T-helper 22 cell (primary cell): ENCODE measurements around the gene ARL4A.
"Not testable (repeated sequence)": the region's sequence is repeated elsewhere in the genome, so short reads cannot be mapped to it uniquely, and the experiment has no call there.

Experiments
- DNase-seq: peaks from one replicate; pipeline ENCODE4 v3.0.0-alpha.2; 2020; ENCODE audit warnings: low read depth

Gene ARL4A

DNA sequence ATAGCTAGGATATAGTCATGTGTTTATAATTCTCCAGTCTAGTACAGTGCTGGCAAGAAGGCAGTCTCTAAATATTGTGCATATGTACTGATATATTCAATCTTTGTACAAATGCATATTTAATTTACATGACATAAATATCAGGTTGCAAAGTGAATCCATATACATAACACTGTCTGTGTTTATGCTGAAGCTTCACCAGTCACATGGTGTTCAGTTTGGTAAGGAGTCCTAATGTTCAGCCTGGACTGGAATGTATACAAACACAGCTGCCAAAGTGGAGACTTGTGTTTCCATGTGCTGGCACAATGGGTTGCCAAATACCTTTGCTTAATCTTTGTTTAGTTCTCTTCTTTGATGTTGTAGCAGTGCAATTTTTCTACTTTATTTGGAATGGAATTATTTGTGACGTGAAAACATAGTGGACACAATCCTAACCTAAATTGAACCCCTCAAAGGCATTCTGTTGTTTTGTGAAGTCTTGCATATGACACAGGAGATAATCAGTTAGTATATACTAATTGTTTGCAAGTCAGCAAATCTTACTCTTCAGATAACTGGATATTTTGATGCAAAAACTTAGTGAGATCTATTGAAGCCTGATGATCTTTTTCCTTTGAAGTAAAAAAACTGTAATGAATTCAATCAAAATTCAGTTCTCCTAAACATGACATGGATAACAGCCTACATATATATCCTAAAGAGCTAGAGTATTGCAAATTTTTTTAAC, 17.3 kb upstream of the ARL4A start:
- no peak for DNase-seq

DNA sequence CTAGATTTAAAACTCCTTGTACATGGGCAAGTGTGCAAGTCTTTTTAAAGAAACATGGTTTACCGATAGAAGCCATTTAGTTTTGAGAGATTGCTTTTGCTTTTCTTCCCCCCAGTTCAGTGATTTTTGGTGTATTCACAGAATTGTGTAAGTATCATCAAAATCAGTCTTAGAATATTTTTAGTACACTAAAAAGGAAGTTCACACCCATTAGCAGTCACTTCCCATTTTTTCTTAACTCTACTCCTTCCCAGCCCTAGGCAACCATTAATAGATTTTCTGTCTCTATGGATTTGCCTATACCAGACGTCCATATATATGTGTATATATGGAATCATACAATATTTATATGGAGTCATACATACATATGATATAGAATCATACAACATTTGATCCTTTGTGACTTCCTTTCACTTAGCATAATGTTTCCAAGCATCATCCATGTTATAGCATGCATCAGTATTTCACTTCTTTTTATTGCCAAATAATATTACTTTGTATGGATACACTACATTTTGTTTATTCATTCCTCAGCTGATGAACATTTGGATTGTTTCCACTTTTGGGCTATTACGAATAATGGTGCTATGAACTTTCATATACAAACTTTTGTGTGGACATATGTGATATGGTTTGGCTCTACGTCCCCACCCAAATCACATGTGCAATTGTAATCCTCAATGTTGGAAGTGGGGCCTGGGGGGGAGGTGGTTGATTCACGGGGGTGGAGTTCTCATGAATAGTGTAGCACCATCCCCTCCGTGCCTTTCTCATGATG, 16.5 kb upstream of the ARL4A start:
- no peak for DNase-seq

GRCh38 chr7:12673436-12673835, 14.0 kb upstream of the ARL4A start:
- not testable (repeated sequence) for DNase-seq

GRCh38 chr7:12674053-12674452, 13.4 kb upstream of the ARL4A start:
- no peak for DNase-seq

DNA sequence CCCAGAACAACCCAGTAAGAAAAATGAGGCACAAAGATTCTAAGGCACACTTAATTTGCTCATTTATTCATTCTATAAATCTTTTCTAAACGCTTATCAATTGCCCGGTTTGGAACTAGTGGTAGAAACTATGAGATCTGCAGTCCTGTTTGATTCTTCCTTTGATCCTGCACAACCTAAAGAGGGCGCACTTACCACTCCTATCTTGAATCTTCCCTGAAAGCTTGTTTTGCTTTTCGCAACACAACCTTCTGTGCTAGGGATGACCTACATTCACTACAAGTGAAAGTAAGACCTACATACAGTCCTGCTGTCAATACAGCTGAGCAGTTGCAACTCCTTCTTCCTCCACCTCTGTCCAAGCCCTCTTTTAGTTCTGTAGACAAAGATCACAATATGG, 12.6 kb upstream of the ARL4A start:
- DNase-seq, result peak; percentile 10

GRCh38 chr7:12683678-12684585, 3.5 kb upstream of the ARL4A start:
- no peak for DNase-seq

DNA sequence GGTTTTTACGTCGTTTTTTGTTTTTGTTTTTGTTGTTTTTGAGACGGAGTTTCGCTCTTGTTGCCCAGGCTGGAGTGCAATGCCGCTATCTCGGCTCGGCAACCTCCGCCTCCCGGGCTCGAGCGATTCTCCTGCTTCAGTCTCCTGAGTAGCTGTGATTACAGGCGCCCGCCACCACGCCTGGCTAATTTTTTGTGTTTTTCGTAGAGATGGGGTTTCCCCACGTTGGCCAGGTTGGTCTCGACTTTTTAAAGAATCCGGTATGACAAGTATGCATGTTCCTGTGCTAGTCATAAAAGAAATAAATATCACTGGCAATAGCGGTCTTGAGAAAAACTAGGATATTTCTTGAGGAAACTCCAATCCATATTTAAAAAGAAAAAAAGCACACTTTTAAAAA, 2.7 kb upstream of the ARL4A start:
- DNase-seq, result no peak

- DNase-seq, result peak; percentile 16
These were observed 1.9 kb upstream of the ARL4A start for GRCh38 chr7:12685550-12685949.

DNA sequence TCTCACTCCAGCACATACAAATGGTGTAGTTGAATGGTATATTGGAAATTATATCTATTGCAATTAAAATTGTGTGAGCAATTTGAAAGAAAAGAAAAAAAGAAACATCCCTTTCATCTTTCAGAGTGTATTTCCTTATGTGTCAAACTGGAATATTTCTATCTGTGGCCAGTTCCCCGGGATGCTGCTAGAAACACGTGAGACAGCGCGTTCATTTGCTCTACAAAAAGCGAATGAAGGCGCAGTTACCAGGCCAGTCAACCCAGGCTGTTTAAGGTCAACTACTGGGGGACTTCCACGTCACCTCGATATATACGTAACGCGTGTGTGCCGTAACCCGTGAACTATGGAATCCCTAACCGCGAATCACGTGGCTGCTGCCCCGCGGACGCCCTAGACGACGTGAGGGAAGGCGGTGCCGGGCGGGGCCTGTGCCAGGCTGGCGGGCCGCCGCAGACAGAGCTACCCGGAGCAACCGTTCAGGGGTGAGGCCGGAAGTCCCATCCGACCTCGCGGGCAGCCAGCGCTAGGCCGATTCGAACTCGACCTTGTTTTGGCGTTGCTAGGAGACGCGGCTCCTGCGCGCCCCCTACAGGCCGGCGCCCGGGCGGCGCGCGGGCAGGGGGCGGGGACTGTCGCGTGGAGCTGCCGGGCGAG, 1.1 kb upstream of the ARL4A start:
- peak; percentile 98 for DNase-seq

DNA sequence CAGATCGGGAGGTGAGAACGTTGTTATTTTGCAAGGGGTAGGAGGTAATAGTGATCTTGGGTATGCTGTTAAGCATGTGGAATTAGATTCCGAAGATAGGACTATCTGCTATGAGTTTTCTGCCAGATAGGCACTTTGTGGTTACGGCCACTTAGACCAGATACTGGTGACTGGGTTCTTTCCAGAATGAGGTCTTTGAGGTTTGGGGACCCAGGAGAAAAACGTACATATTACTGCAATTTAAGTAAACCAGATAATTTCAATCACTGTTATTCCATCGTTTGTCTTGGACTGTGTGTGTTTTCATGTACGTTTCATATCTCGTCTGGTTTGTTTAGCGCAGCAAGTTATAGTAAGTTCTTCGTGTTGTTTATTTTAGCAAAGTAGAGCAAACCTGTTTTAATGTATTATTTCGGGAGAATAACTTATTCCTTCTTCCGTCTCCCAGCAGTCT, 312 bp downstream of the ARL4A start:
- DNase-seq, result no peak

GRCh38 chr7:12688485-12689170, 1.2 kb downstream of the ARL4A start:
- not testable (repeated sequence) for DNase-seq

DNA sequence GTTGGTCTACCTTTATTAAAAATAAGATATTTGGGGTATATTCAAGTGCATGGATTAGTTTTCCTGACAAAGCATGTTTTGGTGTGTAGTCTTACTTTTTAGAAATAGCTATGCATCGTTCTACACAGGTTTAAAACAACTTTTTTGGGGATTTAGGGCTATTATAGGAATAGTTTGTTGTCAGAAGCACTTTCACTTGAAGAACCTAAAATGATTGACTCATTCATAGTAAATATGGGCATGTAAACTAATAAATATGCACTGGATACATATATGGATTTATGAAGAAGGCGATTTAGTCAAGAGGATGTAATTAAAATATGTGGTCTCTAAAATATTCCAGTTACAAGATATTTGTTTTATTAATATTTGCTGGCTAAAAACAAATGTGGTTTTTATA, 2.0 kb downstream of the ARL4A start:
- no peak for DNase-seq

DNA sequence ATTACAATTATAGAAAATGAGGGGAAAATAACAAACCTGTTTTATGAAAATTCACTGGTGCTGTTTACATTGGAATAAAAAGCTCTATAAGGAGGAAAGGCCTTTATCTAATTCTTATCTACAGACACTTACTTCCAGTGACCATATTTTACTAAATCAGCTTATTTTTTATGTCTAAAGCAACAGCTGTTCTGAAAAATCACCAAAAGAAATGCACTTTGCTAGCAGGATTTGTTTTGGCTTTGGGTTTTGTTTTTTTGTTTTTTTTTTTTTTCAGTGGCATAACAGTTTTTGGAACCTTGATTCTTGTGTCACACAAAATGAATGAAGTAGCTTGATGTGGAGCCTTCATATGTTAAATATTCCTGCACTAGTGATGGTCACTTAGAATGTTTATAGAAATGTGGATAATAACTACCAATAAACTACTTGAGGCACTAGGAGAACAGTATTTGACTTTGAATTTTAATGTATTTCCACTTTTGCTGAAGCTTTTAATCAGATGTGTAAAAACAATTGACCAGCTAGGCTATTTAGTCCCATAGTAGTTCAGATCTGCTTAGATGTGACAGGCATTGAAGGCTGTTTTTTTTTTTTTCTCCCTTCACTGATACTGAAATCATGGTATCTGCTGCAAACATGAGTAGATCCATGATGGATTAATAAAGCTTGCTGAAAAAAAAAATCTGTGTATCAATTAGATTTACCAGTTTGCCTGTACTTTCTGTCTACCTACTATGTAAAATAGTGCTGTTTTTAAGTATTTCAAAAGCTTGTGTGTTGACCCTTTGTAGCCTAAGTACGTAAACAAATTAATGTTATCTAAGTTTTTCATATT, 2.8 kb downstream of the ARL4A start:
- DNase-seq, result no peak

DNA sequence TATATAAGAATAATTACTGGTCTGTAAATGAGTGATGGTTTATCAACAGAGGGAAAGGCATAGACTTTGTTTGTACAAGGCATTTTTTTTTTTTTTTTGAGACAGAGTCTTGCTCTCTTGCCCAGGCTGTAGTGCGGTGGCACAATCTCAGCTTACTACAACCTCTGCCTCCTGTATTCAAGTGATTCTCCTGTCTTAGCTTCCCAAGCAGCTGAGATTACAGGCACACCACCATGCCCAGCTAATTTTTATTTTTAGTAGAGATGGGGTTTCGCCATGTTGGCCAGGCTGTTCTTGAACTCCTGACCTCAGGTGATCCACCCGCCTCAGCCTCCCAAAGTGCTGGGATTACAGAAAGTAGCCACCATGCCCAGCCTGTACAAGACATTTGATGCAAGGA, 4.0 kb downstream of the ARL4A start:
- not testable (repeated sequence) for DNase-seq

- no peak for DNase-seq
These were observed 4.6 kb downstream of the ARL4A start for GRCh38 chr7:12692035-12692434.

DNA sequence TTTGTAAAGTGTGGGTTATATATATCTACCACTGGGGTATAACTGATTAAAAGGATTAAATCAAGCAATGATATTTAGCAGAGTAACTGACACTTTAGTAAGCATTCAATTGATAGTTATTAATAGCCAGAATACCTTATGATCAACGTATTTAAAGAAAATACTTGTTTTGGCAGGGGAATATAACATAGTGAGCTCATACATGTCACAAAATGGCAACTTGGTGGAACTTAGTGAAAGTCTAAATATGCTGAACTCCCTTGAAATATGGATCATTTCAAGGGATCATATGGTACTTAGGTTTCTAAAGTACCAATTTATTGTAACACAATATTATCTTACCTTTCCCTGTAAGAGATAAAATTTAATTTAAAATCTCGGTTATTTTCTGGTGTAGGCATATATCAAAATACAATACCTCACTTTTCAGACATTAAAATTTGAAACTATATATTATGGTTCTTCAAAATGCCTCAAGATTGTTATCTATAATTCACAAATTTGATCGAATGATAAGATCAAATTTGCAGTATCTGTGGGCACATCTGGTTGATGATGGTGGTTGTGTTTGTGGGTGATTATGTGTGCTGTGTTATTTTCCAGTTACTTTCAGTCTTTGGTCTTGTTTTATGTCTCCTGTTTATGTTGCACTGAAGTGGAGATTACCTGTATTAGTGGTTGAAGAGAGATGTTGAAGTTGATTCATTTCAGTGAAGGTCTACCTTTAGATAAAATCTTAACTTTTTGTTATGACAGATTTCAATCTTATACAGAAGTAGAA, 5.2 kb downstream of the ARL4A start:
- DNase-seq, result no peak

DNA sequence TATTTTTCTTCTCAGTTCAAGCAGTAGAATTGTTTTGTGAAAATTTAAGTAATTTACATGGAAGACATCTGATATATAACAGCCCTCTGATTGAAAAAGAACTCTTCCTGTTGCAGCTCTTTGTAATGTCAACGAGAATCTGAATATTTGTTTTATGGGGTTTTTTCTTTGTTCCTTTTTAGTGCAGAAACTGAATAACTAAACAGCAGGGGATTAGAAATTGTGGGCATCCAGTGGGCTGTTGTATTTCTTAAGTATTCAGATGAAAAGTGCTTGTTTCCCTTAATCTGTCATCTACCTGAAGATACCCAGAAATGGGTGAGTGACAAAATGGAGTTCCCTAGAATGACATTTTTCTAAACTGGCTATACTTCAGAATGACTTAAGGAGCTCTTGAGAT, 7.4 kb downstream of the ARL4A start:
- DNase-seq, result no peak

DNA sequence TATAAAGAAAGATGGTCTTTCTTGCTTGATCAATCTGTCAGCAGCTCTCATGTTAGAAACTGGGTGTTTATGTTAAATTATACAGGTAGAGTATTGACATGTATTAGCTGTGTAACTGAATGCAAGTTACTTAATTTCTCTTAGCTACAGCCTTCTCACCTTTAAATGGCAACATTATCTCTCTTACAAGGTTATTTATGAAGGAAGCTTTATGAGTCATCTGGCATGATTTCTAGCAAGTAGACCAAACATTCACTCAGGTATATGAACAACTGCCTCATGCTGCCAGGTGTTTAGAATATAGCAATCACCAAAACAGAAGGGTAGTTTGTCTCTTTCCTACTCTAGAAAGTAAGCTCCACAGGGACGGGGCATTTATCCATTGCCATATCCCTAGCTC, 8.5 kb downstream of the ARL4A start:
- no peak for DNase-seq

DNA sequence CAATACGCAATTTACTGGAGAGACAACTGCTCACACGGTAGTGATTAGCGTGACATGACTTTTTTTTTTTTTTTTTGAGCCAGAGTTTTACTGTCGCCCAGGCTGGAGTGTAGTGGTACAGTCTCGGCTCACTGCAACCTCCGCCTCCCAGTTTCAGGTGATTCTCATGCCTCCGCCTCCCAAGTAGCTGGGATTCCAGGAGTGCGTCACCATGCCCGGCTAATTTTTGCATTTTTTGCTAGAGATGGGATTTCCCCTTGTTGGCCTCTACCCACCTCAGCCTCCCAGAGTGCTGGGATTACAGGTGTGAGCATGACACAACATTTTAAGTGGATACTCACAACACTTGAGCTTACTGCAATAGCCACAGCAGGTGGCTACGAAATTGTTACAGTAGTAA, 11.9 kb downstream of the ARL4A start:
- no peak for DNase-seq

- DNase-seq, result no peak
These were observed 14.0 kb downstream of the ARL4A start for GRCh38 chr7:12701433-12701832.
